Measurements from ENCODE around the gene PIP5K1C. TPM values are rescaled to one million over a fixed set of nuclear protein-coding genes. Genes with fewer than 3 reads are reported as not detected.

Gene PIP5K1C
- total and polyA plus RNA-seq, 9 of the 15 experiments (the other 6 are each of a cell fraction or from before 2014, with no cell fraction given): 0.38 to 22.1 (median 4.1) TPM

- TF ChIP-seq AFF4 (CRISPR knock-in tag; IDR thresholded peaks at IDR 0.05) (0 out of 2 replicates have a peak, but pooled peaks have one; percentile 87), CEBPB (tag; IDR thresholded peaks at IDR 0.05) (no peak), E2F8 (IDR thresholded peaks at IDR 0.05; ENCODE audit: low read depth, partially characterized antibody) (peak; percentile 74), BCLAF1 (IDR thresholded peaks at IDR 0.05; ENCODE audit: borderline replicate concordance in 1 of 2, control insufficient read depth in 1 of 2, low read depth in 2 of 2, low read length in 1 of 2) (peak in 1 of 2 experiments; percentile 55; a peak in 1 of 4 replicates), RFX1 (IDR thresholded peaks at IDR 0.05) (no peak), CLOCK (CRISPR knock-in tag; IDR thresholded peaks at IDR 0.05; ENCODE audit: borderline replicate concordance) (no peak), SIRT6 (IDR thresholded peaks at IDR 0.05; ENCODE audit: low read depth, low read length) (no peak), ILF3 (IDR thresholded peaks at IDR 0.05; ENCODE audit: borderline replicate concordance) (no peak), CCAR2 (IDR thresholded peaks at IDR 0.05; ENCODE audit: low read depth, low read length) (no peak), YY1 (IDR thresholded peaks at IDR 0.05; ENCODE audit: borderline replicate concordance in 1 of 3, control insufficient read depth in 1 of 3, extremely low read depth in 1 of 3, insufficient read depth in 3 of 3, insufficient read length in 1 of 3, insufficient replicate concordance in 2 of 3, low read depth in 1 of 3, low read length in 2 of 3) (peak in 2 of 3 experiments; percentile 76 to 83), FUS (optimal IDR thresholded peaks at IDR 0.05; ENCODE audit: low read depth, low read length) (no peak)
Measured at GRCh38 chr19:3721131-3721886, 21.0 kb upstream of the PIP5K1C start (continued).
